Measurements from ENCODE around the gene TMEM234.

- no peak for TF ChIP-seq POLR2AphosphoS5 (IDR thresholded peaks at IDR 0.05; ENCODE audit: low read depth, low read length)
- TF ChIP-seq CTCF (IDR thresholded peaks at IDR 0.05) = peak; percentile 92
Measured at GRCh38 chr1:32215629-32216480, 6.3 kb downstream of the TMEM234 start.

Measured in Panc1 (cell line).